H1 (cell line): ENCODE data around the gene FSTL4. TPM values are rescaled to one million over a fixed set of nuclear protein-coding genes. Genes with fewer than 3 reads are reported as not detected.

Source experiments
- CTCF ChIA-PET: fragments of 300-600 bp; sonication (Branson Sonifier 250); formaldehyde crosslinking; loops from one replicate; lab custom pipeline; 2021; ENCODE audit not compliant: partially characterized antibody; lab: Charles Lee
- POLR2A ChIA-PET: fragments of 300-600 bp; sonication (Branson Sonifier 250); formaldehyde crosslinking; loops from one replicate; lab custom pipeline; 2021; ENCODE audit warnings: inconsistent platforms; ENCODE audit not compliant: partially characterized antibody; lab: Charles Lee
- DNase-seq, 2 experiments: peaks; one replicate each; pipeline versions ENCODE4 v3.0.0 to v3.0.0-alpha.2; 2010 to 2022; ENCODE audit warnings: low spot score in 2 of 2, low read depth in 1 of 2, mixed read lengths in 1 of 2
- FAIRE-seq: peaks from 2 replicates; lab custom pipeline; 2011; peaks lifted over from hg19 to GRCh38; lab: Jason Lieb, UNC
- H2AFZ ChIP-seq: 2 replicates; pipeline ENCODE4 v1.8.1; 2012; ENCODE audit warnings: low read length, inconsistent platforms
- H2AK5ac ChIP-seq: 2 replicates; pipeline ENCODE4 v1.6.1; 2013; ENCODE audit warnings: low read depth, low read length
- H2BK120ac ChIP-seq: replicated peaks from 2 replicates; pipeline ENCODE3; 2013; ENCODE audit warnings: low read depth, low read length, inconsistent platforms
- H2BK12ac ChIP-seq: 2 replicates; pipeline ENCODE4 v1.6.1; 2013; ENCODE audit warnings: low read depth, low read length
- H2BK15ac ChIP-seq: 2 replicates; pipeline ENCODE4 v1.6.1; 2013; ENCODE audit warnings: low read length
- H2BK20ac ChIP-seq: 2 replicates; pipeline ENCODE4 v1.6.1; 2013; ENCODE audit warnings: low read length
- H2BK5ac ChIP-seq: 2 replicates; pipeline ENCODE4 v1.6.1; 2013; ENCODE audit warnings: low read depth, low read length
- H3K14ac ChIP-seq: 2 replicates; pipeline ENCODE4 v1.6.1; 2013; ENCODE audit warnings: inconsistent platforms; ENCODE audit not compliant: insufficient read length
- H3K18ac ChIP-seq: 2 replicates; pipeline ENCODE4 v1.6.1; 2013; ENCODE audit warnings: low read length; ENCODE audit errors: extremely low read depth
- H3K23ac ChIP-seq: 2 replicates; pipeline ENCODE4 v1.6.1; 2013; ENCODE audit warnings: inconsistent platforms; ENCODE audit not compliant: insufficient read length
- H3K23me2 ChIP-seq: 2 replicates; pipeline ENCODE4 v1.6.1; 2013; ENCODE audit warnings: low read depth, low read length
- H3K27ac ChIP-seq: 2 replicates; pipeline ENCODE4 v1.6.1; 2011; ENCODE audit warnings: low read depth, low read length, inconsistent platforms
- H3K27me3 ChIP-seq, 4 experiments: replicated peaks in 1 of 4; 1 replicate in 1 of 4; 2 replicates in 3 of 4; pipeline versions ENCODE4 v1.6.1 to v1.8.1; 2011 to 2013; ENCODE audit warnings: low read length in 3 of 4, mild to moderate bottlenecking in 3 of 4, inconsistent platforms in 2 of 4, mixed read lengths in 2 of 4, moderate library complexity in 1 of 4; ENCODE audit not compliant: control insufficient read depth in 3 of 4, insufficient read depth in 3 of 4; ENCODE audit errors: extremely low read depth in 1 of 4
- H3K36me3 ChIP-seq, 4 experiments: 2 replicates each; pipeline versions ENCODE4 v1.6.1 to v1.8.1; 2011 to 2013; ENCODE audit warnings: mild to moderate bottlenecking in 4 of 4, low read length in 3 of 4, moderate library complexity in 2 of 4, control low read depth in 1 of 4, inconsistent platforms in 1 of 4; ENCODE audit not compliant: insufficient read depth in 4 of 4, control insufficient read depth in 2 of 4
- H3K4ac ChIP-seq: replicated peaks from 2 replicates; pipeline ENCODE3; 2013; ENCODE audit warnings: low read length, low read depth, mixed read lengths, inconsistent platforms; ENCODE audit not compliant: insufficient read length
- H3K4me1 ChIP-seq, 4 experiments: replicated peaks in 1 of 4; 1 replicate in 1 of 4; 2 replicates in 3 of 4; pipeline versions ENCODE4 v1.6.1 to v1.8.1; 2011 to 2013; ENCODE audit warnings: low read length in 3 of 4, inconsistent platforms in 2 of 4, mixed read lengths in 1 of 4; ENCODE audit not compliant: insufficient read depth in 4 of 4, control insufficient read depth in 3 of 4
- H3K4me2 ChIP-seq, 2 experiments: 2 replicates each; pipeline versions ENCODE4 v1.6.1 to v1.8.1; 2011 to 2013; ENCODE audit warnings: low read depth in 2 of 2, low read length in 2 of 2, control low read depth in 1 of 2, inconsistent platforms in 1 of 2, mild to moderate bottlenecking in 1 of 2; ENCODE audit not compliant: insufficient read depth in 1 of 2
- H3K4me3 ChIP-seq, 4 experiments: fragments of 200-600, 300-600 bp in 1 of 4; sonication (generic), shearing (Covaris generic), sonication (Bioruptor Twin) in 1 of 4; 2 replicates each; pipeline versions ENCODE4 v1.5.1 to v1.8.1; 2011 to 2016; ENCODE audit warnings: low read length in 4 of 4, low read depth in 3 of 4, control low read depth in 2 of 4, inconsistent platforms in 2 of 4, mild to moderate bottlenecking in 2 of 4, mixed read lengths in 1 of 4, moderate library complexity in 1 of 4; ENCODE audit not compliant: insufficient read depth in 2 of 4; ENCODE audit errors: extremely low read depth in 1 of 4
- H3K56ac ChIP-seq: replicated peaks from 2 replicates; pipeline ENCODE3; 2013; ENCODE audit warnings: low read depth, mild to moderate bottlenecking, mixed read lengths, low read length, inconsistent platforms; ENCODE audit not compliant: insufficient read length
- H3K79me1 ChIP-seq: 2 replicates; pipeline ENCODE4 v1.6.1; 2013; ENCODE audit warnings: low read depth, low read length, control low read depth
- H3K79me2 ChIP-seq, 2 experiments: 2 replicates each; pipeline versions ENCODE4 v1.6.1 to v1.8.1; 2012 to 2013; ENCODE audit warnings: low read length in 2 of 2, mild to moderate bottlenecking in 2 of 2, inconsistent platforms in 1 of 2; ENCODE audit not compliant: insufficient read depth in 2 of 2, control insufficient read depth in 1 of 2
- H3K9ac ChIP-seq, 4 experiments: replicated peaks in 1 of 4; 1 replicate in 1 of 4; 2 replicates in 3 of 4; pipeline versions ENCODE4 v1.6.1 to v1.8.1; 2011 to 2013; ENCODE audit warnings: low read depth in 3 of 4, low read length in 3 of 4, control low read depth in 2 of 4, mild to moderate bottlenecking in 2 of 4, moderate library complexity in 2 of 4, inconsistent platforms in 1 of 4; ENCODE audit errors: extremely low read depth in 1 of 4
- H3K9me3 ChIP-seq, 2 experiments: 2 replicates each; pipeline versions ENCODE4 v1.6.1 to v1.8.1; 2012 to 2013; ENCODE audit warnings: mild to moderate bottlenecking in 2 of 2, moderate library complexity in 2 of 2, control low read depth in 1 of 2, inconsistent platforms in 1 of 2, low read depth in 1 of 2, low read length in 1 of 2, mixed read lengths in 1 of 2; ENCODE audit not compliant: insufficient read depth in 2 of 2
- H4K20me1 ChIP-seq, 2 experiments: replicated peaks in 1 of 2; 2 replicates each; pipeline versions ENCODE3 to v1.8.1; 2011 to 2013; ENCODE audit warnings: inconsistent platforms in 2 of 2, low read length in 2 of 2, mild to moderate bottlenecking in 1 of 2; ENCODE audit not compliant: insufficient read depth in 2 of 2, control insufficient read depth in 1 of 2
- H4K5ac ChIP-seq: 2 replicates; pipeline ENCODE4 v1.6.1; 2013; ENCODE audit warnings: low read length, low read depth, mixed read lengths, inconsistent platforms; ENCODE audit not compliant: insufficient read length
- H4K8ac ChIP-seq: 2 replicates; pipeline ENCODE4 v1.8.0; 2013; ENCODE audit warnings: mild to moderate bottlenecking, moderate library complexity, low read length, inconsistent platforms; ENCODE audit not compliant: insufficient read depth; ENCODE audit errors: extremely low read depth
- H4K91ac ChIP-seq: replicated peaks from 2 replicates; pipeline ENCODE3; 2013; ENCODE audit warnings: low read length, mixed read lengths, inconsistent platforms; ENCODE audit not compliant: insufficient read length
- EGR1 ChIP-seq: IDR thresholded peaks from 2 replicates; pipeline ENCODE4 v1.6.1; 2011; ENCODE audit warnings: low read depth, low read length, borderline replicate concordance
- EP300 ChIP-seq, 2 experiments: IDR thresholded peaks; 1 replicate in 1 of 2; 2 replicates in 1 of 2; pipeline ENCODE4 v1.6.1; 2011 to 2012; ENCODE audit warnings: low read depth in 2 of 2, low read length in 2 of 2, mild to moderate bottlenecking in 2 of 2, borderline replicate concordance in 1 of 2, inconsistent platforms in 1 of 2, moderate library complexity in 1 of 2
- HDAC6 ChIP-seq: IDR thresholded peaks from one replicate; pipeline ENCODE4 v1.7.1; 2012; ENCODE audit warnings: low read depth, mild to moderate bottlenecking, inconsistent platforms, low read length, moderate library complexity
- MAFK ChIP-seq: IDR thresholded peaks from 2 replicates; pipeline ENCODE4 v1.6.1; 2012; ENCODE audit warnings: low read depth, mild to moderate bottlenecking, improper control_type of control experiment, low read length
- SP1 ChIP-seq: IDR thresholded peaks from 2 replicates; pipeline ENCODE4 v1.6.1; 2011; ENCODE audit warnings: low read depth, low read length
- SRF ChIP-seq: IDR thresholded peaks from 2 replicates; pipeline ENCODE4 v1.6.1; 2011; ENCODE audit warnings: mild to moderate bottlenecking, low read depth, low read length, moderate library complexity
- WGBS, 2 experiments: shearing (Covaris generic) in 1 of 2; methylation state at CpG; one replicate each; pipeline versions ENCODE4 v1.1.6 to v1.1.7; 2013 to 2015; ENCODE audit warnings: low lambda C conversion rate in 2 of 2, mixed read lengths in 2 of 2, inconsistent platforms in 1 of 2, low coverage in 1 of 2, missing lambda C conversion rate in 1 of 2; ENCODE audit not compliant: insufficient replicate concordance in 2 of 2, insufficient coverage in 1 of 2, insufficient read length in 1 of 2; ENCODE audit errors: extremely low coverage in 1 of 2, missing lambda C conversion rate in 1 of 2; 5-methylcytosine and 5-hydroxymethylcytosine counted together
- polyA plus RNA-seq, 7 experiments: library from polyadenylated mRNA; depleted of rRNA in 3 of 7; stranded (reverse) in 5 of 7; unstranded in 2 of 7; fragments of >200 nt in 5 of 7; fragments of 200-250 nt in 2 of 7; gene quantifications; 1 replicate in 5 of 7; 2 replicates in 1 of 7; 4 replicates in 1 of 7; pipeline versions ENCODE4 v1.2.1 to v1.2.3, GENCODE V29; 2011 to 2013; ENCODE audit warnings: missing spikeins in 2 of 7, mixed read lengths in 2 of 7
- total RNA-seq: library from RNA; stranded (reverse); fragmentation: NEBNext Ultra II Directional; extraction: Animal tissue kit (Norgen Biotek cat#: 25700); gene quantifications from 2 replicates; pipeline ENCODE4 v1.2.1, GENCODE V29; 2021

FSTL4 gene
- total and polyA plus RNA-seq, 2 of the 8 experiments (the other 6 are each of a cell fraction or from before 2014, with no cell fraction given), result 3.1 to 4.1 TPM

- TF ChIP-seq HDAC6, result no peak
- no peak for TF ChIP-seq EGR1
- no peak for TF ChIP-seq EP300 (IDR thresholded peaks at IDR 0.05; ENCODE audit: borderline replicate concordance in 1 of 2, low read depth in 2 of 2, low read length in 2 of 2)
- TF ChIP-seq SRF, result no peak
- TF ChIP-seq MAFK, result no peak
- TF ChIP-seq SP1, result no peak
- H3K36me3 ChIP-seq, result no peaks in the 10 kb centered on the region
- H4K8ac ChIP-seq, result no peak overlapping the region
- H3K4me2 ChIP-seq, result no peak overlapping the region
- H3K56ac ChIP-seq, result no peak overlapping the region
- ChIA-PET CTCF (interaction anchor here (0.6 to 1.6 kb wide), 6 partner anchors 10 to 291 kb away, joined by 3 to 5 read pairs (median 4); no protein-coding TSS in a partner anchor), POLR2A (no interaction called here)
- no peak overlapping the region for H2BK5ac ChIP-seq
- H3K4ac ChIP-seq, result no peak overlapping the region
- peaks cover 3 to 14% (median 9%) of the 10 kb centered on the region in 4 experiments for H3K4me1 ChIP-seq
- no peak overlapping the region for H2AFZ ChIP-seq
- H4K20me1 ChIP-seq, result peaks cover 0 to 1% of the 10 kb centered on the region in 2 experiments
- 69% methylated on average over 6 of the region's 6 CpGs; no CpG with 5 or more reads in 1 of the 2 experiments for WGBS, 2 experiments
- H3K79me1 ChIP-seq, result no peaks in the 10 kb centered on the region
- H2BK15ac ChIP-seq, result no peak overlapping the region
- FAIRE-seq (no peak), DNase-seq (no peak)
- H2BK20ac ChIP-seq, result no peak overlapping the region
- H3K27ac ChIP-seq, result no peak overlapping the region
- H4K5ac ChIP-seq, result no peak overlapping the region
- no peaks in the 10 kb centered on the region for H3K9me3 ChIP-seq
- no peak overlapping the region for H3K9ac ChIP-seq
- H3K18ac ChIP-seq, result no peak overlapping the region
- no peak overlapping the region for H3K14ac ChIP-seq
- H2BK12ac ChIP-seq, result no peak overlapping the region
- H3K27me3 ChIP-seq, result peaks cover 10 to 39% (median 27%) of the 10 kb centered on the region in 4 experiments
- H3K79me2 ChIP-seq, result no peaks in the 10 kb centered on the region
- no peak overlapping the region for H2AK5ac ChIP-seq
- no peak overlapping the region for H3K23ac ChIP-seq
- peaks cover 8% of the 10 kb centered on the region; the same call in 1 of the 2 replicates for H3K23me2 ChIP-seq
- H2BK120ac ChIP-seq, result no peak overlapping the region
- H3K4me3 ChIP-seq, result no peak overlapping the region
- H4K91ac ChIP-seq, result no peak overlapping the region
Observed at GRCh38 chr5:133607451-133607850, 4.9 kb downstream of the FSTL4 start.
